MCF 10A (cell line): ENCODE measurements around the gene KCNK7. TPM values are rescaled to one million over a fixed set of nuclear protein-coding genes. Genes with fewer than 3 reads are reported as not detected.
A peak's percentile ranks its signal among the peaks of the same experiment; 100 is the strongest.

Source experiments
- BruUV-seq: library from RNA; stranded (reverse); fragments of 400-500 nt; replicated peaks from 2 replicates; lab custom pipeline; 2021; lab: Mats Ljungman, UMichigan
- CTCF ChIA-PET: fragments of 300-600 bp; sonication (Branson Sonifier 250); formaldehyde crosslinking; extraction: SDS; loops from one replicate; lab custom pipeline; 2021; ENCODE audit warnings: antibody characterized with exemption, inconsistent platforms; lab: Yijun Ruan, JAX
- POLR2A ChIA-PET: fragments of 300-600, 350-650 bp; sonication (Branson Sonifier 250); formaldehyde crosslinking; extraction: SDS; loops from one replicate; lab custom pipeline; 2020; ENCODE audit warnings: antibody characterized with exemption, inconsistent platforms; lab: Yijun Ruan, JAX
- DNase-seq: peaks from one replicate; pipeline ENCODE4 v3.0.0-alpha.2; 2018; ENCODE audit not compliant: unreplicated experiment
- H3K27ac Mint-ChIP-seq: one replicate; pipeline ENCODE4 v1.8.0; 2022; ENCODE audit warnings: mild to moderate bottlenecking, low read depth, mixed read lengths; ENCODE audit not compliant: unreplicated experiment
- H3K27me3 Mint-ChIP-seq: one replicate; pipeline ENCODE4 v1.8.0; 2022; ENCODE audit warnings: mixed read lengths; ENCODE audit not compliant: insufficient read depth, unreplicated experiment
- H3K36me3 Mint-ChIP-seq: one replicate; pipeline ENCODE4 v1.8.0; 2022; ENCODE audit warnings: mild to moderate bottlenecking, moderate library complexity, mixed read lengths; ENCODE audit not compliant: insufficient read depth, unreplicated experiment
- H3K4me1 Mint-ChIP-seq: one replicate; pipeline ENCODE4 v1.8.0; 2022; ENCODE audit warnings: mixed read lengths; ENCODE audit not compliant: insufficient read depth, unreplicated experiment
- H3K4me3 Mint-ChIP-seq: one replicate; pipeline ENCODE4 v1.8.0; 2022; ENCODE audit warnings: mild to moderate bottlenecking, moderate library complexity, mixed read lengths; ENCODE audit not compliant: unreplicated experiment
- H3K9me3 Mint-ChIP-seq: one replicate; pipeline ENCODE4 v1.8.0; 2022; ENCODE audit warnings: mixed read lengths; ENCODE audit not compliant: unreplicated experiment
- CTCF ChIP-seq: fragments of 200-600 bp; IDR thresholded peaks from one replicate; pipeline ENCODE4 v1.8.0; 2022; ENCODE audit warnings: antibody characterized with exemption, mild to moderate bottlenecking; ENCODE audit not compliant: unreplicated experiment
- intact Hi-C: fragments of 100-400 bp; cut with micrococcal nuclease; formaldehyde crosslinking; loops from 2 replicates; pipeline ENCODE4 v1.14.1; 2022
- total RNA-seq: library from RNA; stranded (reverse); gene quantifications from 2 replicates; pipeline ENCODE4 v1.2.3, GENCODE V29; 2022

KCNK7 gene
- total RNA-seq, 1 experiment from 2014 or later = not detected

- BruUV-seq = no TSS peak
- TF ChIP-seq CTCF = no peak
- ChIA-PET POLR2A (interaction anchor here (0.8 to 3.7 kb wide), 14 partner anchors 12 to 243 kb away, joined by 3 to 60 read pairs (median 6); partner anchors contain the start of genes FRMD8, KCNK7, LTBP3 and MAP3K11), CTCF (interaction anchor here (0.6 to 1.0 kb wide), 6 partner anchors 19 to 371 kb away, joined by 3 read pairs; no protein-coding TSS in a partner anchor)
- H3K4me1 Mint-ChIP-seq = peaks cover 40% of the 10 kb centered on the region
- peak; percentile 64 for DNase-seq
- H3K27me3 Mint-ChIP-seq = no peaks in the 10 kb centered on the region
- H3K36me3 Mint-ChIP-seq = peaks cover 51% of the 10 kb centered on the region
- peak overlapping the region; percentile 16 for H3K27ac Mint-ChIP-seq
- H3K9me3 Mint-ChIP-seq = no peaks in the 10 kb centered on the region
- H3K4me3 Mint-ChIP-seq = peak overlapping the region; percentile 97
- intact Hi-C loops = loop anchor here (1.0 kb wide), 1 partner anchor 13 kb away; no protein-coding TSS in a partner anchor
These were observed 20.6 kb downstream of the KCNK7 start for GRCh38 chr11:65574811-65575567.

DNA sequence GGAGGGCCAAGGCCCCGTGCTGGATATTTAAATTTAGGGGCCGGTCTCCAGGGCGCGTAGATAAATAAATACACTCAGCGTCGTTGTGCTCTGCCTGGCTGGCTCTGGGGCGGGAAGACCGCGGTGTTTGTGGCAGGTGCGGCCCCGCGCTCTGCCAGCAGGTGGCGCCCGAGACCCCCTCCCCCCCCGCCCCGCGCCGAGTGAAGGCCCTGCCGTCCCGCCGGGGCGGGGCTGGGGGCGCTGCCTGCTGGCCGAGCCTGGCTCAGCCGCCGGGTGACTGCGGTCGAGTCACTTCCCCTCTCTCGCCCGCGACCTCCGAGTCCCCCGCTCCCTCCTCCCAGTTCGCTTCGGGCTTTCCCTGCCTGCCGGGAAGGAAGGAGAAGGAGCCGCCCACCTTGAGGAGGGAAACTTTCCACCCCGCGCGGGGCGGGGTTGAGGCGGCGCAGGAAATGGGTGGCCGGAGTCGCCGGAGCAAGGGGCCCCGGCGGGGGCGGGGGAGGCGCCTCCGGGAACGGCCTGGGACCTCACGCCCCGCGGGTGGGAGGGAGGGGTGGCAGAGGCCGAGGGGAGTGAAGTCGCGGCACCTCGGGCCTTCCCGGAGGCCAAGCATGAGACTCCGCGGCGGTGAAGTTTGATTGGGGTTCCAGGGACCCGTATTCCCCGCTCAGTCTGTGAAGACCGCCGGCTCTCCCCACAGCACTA lies 21.3 kb downstream of the KCNK7 start:
- Mint-ChIP-seq H3K36me3 (peaks cover 47% of the 10 kb centered on the region), H3K27me3 (no peaks in the 10 kb centered on the region), H3K4me1 (peaks cover 40% of the 10 kb centered on the region), H3K4me3 (peak overlapping the region; percentile 97), H3K9me3 (no peaks in the 10 kb centered on the region), H3K27ac (no peak overlapping the region)
- POLR2A ChIA-PET = interaction anchor here (0.9 to 4.6 kb wide), 6 partner anchors 19 to 240 kb away, joined by 4 to 103 read pairs (median 18); partner anchors contain the start of genes MAP3K11, PCNX3 and RELA
- intact Hi-C loops = loop anchor here (1.0 kb wide), 1 partner anchor 14 kb away; no protein-coding TSS in a partner anchor
- CTCF ChIA-PET = interaction anchor here (0.6 to 3.2 kb wide), 5 partner anchors 13 to 323 kb away, joined by 3 to 35 read pairs (median 3); no protein-coding TSS in a partner anchor
- BruUV-seq = no TSS peak
- peak; percentile 98 for TF ChIP-seq CTCF
- peak; percentile 91 for DNase-seq

DNA sequence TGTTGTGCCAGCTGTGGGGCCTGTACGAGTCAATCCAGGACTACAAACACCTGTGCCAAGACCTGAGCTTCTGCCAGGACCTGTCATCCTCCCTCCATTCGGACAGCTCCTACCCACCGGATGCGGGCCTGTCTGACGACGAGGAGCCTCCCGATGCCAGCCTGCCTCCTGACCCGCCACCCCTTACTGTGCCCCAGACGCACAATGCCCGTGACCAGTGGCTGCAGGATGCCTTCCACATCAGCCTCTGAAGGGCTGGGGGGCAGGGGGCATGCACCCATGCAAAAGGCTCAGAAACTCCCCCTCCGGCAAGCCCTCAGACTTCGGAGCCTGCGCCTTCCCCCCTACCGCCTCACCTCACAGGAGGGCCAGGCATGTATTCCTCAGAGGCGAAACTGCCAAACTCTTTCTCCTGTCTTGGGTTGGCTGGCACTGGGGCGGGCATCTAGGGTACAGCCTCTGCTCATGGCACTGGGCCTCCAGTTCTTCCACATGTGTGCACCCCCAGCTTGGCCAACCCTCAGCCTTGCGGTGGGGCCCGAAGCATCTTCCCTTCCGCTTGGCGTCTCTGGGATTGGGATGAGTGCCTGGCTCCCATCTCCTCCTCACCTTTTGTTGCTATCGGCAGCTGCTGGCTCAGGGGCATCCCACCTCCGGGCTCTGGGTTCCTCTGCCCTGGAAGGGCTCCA lies 22.1 kb downstream of the KCNK7 start:
- no peak for TF ChIP-seq CTCF
- peaks cover 53% of the 10 kb centered on the region for H3K36me3 Mint-ChIP-seq
- DNase-seq = no peak
- no peak overlapping the region for H3K27ac Mint-ChIP-seq
- intact Hi-C loops = loop anchor here (1.0 kb wide), 1 partner anchor 15 kb away; no protein-coding TSS in a partner anchor
- CTCF ChIA-PET = interaction anchor here (0.8 to 3.2 kb wide), 11 partner anchors 13 to 323 kb away, joined by 3 to 51 read pairs (median 3); partner anchors contain the start of genes KCNK7 and PCNX3
- POLR2A ChIA-PET = interaction anchor here (0.5 to 4.8 kb wide), 17 partner anchors 13 to 439 kb away, joined by 3 to 103 read pairs (median 4); partner anchors contain the start of genes CFL1, MALAT1, MAP3K11 and PCNX3
- H3K4me1 Mint-ChIP-seq = peaks cover 43% of the 10 kb centered on the region
- no peaks in the 10 kb centered on the region for H3K9me3 Mint-ChIP-seq
- H3K27me3 Mint-ChIP-seq = no peaks in the 10 kb centered on the region
- peak overlapping the region; percentile 97 for H3K4me3 Mint-ChIP-seq
- TSS peak; percentile 0 for BruUV-seq
